ENCODE data around the gene CTIF. TPM values are rescaled to one million over a fixed set of nuclear protein-coding genes. Genes with fewer than 3 reads are reported as not detected.

CTIF gene
- polyA plus RNA-seq, 1 of the 3 experiments (the other 2 are of a cell fraction) = 47.2 TPM

GRCh38 chr18:48672671-48673340 lies 134.0 kb downstream of the CTIF start:
- no peaks in the 10 kb centered on the region for H3F3A ChIP-seq (replicated peaks; ENCODE audit: insufficient read depth)
- no peaks in the 10 kb centered on the region for H3K9me3 ChIP-seq
- POLR2A ChIA-PET = no interaction called here
- no peak for DNase-seq
- peaks cover 24 to 41% of the 10 kb centered on the region in 2 experiments for H3K36me3 ChIP-seq (replicated peaks in 1 of 2; ENCODE audit: control insufficient read depth in 1 of 2, insufficient read depth in 2 of 2, low read length in 1 of 2)
- no peak overlapping the region for H2AFZ ChIP-seq (ENCODE audit: low read depth)
- no peak overlapping the region for H3K9ac ChIP-seq
- peaks cover 26% of the 10 kb centered on the region; the same call in 1 of the 2 replicates for H3K79me2 ChIP-seq (ENCODE audit: insufficient read depth)
- no peak overlapping the region for H3K27ac ChIP-seq (ENCODE audit: low read depth in 2 of 2, low read length in 1 of 2)
- 95% methylated on average over 6 of the region's 6 CpGs for WGBS (ENCODE audit: low lambda C conversion rate)
- H3K27me3 ChIP-seq (ENCODE audit: insufficient read depth) = no peaks in the 10 kb centered on the region
- H3K4me2 ChIP-seq = no peak overlapping the region
- CTCF ChIA-PET = interaction anchor here (1.0 to 2.8 kb wide), 7 partner anchors 8 to 566 kb away, joined by 3 to 29 read pairs (median 5); no protein-coding TSS in a partner anchor
- H4K20me1 ChIP-seq (ENCODE audit: insufficient read depth) = no peaks in the 10 kb centered on the region; the same call in 1 of the 2 replicates
- H3K4me3 ChIP-seq (ENCODE audit: low read depth in 2 of 2, low read length in 1 of 2) = no peak overlapping the region
- no peaks in the 10 kb centered on the region for H3K9me2 ChIP-seq
- TF ChIP-seq CHD2 (IDR thresholded peaks at IDR 0.05; ENCODE audit: low read length, partially characterized antibody) (no peak), GATA2 (CRISPR knock-in tag; IDR thresholded peaks at IDR 0.05) (no peak), EZH2phosphoT487 (IDR thresholded peaks at IDR 0.05; ENCODE audit: borderline replicate concordance, low read depth) (no peak), NRF1 (IDR thresholded peaks at IDR 0.05; ENCODE audit: low read depth, low read length) (no peak), RFX5 (IDR thresholded peaks at IDR 0.05; ENCODE audit: low read length) (no peak), FOXJ3 (CRISPR knock-in tag; IDR thresholded peaks at IDR 0.05) (no peak), RAD21 (IDR thresholded peaks at IDR 0.05; ENCODE audit: low read length) (no peak), POLR2AphosphoS5 (IDR thresholded peaks at IDR 0.05; ENCODE audit: low read depth, low read length) (no peak), EP300 (IDR thresholded peaks at IDR 0.05; ENCODE audit: borderline replicate concordance in 1 of 2, low read depth in 1 of 2, low read length in 1 of 2) (no peak), MXI1 (IDR thresholded peaks at IDR 0.05; ENCODE audit: low read depth, low read length) (no peak), TAF1 (IDR thresholded peaks at IDR 0.05; ENCODE audit: borderline replicate concordance, low read depth, low read length) (no peak)
- TF ChIP-seq, protein P1, sequence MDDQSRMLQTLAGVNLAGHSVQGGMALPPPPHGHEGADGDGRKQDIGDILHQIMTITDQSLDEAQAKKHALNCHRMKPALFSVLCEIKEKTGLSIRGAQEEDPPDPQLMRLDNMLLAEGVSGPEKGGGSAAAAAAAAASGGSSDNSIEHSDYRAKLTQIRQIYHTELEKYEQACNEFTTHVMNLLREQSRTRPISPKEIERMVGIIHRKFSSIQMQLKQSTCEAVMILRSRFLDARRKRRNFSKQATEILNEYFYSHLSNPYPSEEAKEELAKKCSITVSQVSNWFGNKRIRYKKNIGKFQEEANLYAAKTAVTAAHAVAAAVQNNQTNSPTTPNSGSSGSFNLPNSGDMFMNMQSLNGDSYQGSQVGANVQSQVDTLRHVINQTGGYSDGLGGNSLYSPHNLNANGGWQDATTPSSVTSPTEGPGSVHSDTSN (IDR thresholded peaks at IDR 0.05) = no peak
- TF ChIP-seq, protein P2, sequence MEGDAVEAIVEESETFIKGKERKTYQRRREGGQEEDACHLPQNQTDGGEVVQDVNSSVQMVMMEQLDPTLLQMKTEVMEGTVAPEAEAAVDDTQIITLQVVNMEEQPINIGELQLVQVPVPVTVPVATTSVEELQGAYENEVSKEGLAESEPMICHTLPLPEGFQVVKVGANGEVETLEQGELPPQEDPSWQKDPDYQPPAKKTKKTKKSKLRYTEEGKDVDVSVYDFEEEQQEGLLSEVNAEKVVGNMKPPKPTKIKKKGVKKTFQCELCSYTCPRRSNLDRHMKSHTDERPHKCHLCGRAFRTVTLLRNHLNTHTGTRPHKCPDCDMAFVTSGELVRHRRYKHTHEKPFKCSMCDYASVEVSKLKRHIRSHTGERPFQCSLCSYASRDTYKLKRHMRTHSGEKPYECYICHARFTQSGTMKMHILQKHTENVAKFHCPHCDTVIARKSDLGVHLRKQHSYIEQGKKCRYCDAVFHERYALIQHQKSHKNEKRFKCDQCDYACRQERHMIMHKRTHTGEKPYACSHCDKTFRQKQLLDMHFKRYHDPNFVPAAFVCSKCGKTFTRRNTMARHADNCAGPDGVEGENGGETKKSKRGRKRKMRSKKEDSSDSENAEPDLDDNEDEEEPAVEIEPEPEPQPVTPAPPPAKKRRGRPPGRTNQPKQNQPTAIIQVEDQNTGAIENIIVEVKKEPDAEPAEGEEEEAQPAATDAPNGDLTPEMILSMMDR (IDR thresholded peaks at IDR 0.05) = no peak
- TF ChIP-seq, protein P3, sequence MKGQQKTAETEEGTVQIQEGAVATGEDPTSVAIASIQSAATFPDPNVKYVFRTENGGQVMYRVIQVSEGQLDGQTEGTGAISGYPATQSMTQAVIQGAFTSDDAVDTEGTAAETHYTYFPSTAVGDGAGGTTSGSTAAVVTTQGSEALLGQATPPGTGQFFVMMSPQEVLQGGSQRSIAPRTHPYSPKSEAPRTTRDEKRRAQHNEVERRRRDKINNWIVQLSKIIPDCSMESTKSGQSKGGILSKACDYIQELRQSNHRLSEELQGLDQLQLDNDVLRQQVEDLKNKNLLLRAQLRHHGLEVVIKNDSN (IDR thresholded peaks at IDR 0.05; ENCODE audit: borderline replicate concordance, low read depth) = no peak
- TF ChIP-seq, protein P4, sequence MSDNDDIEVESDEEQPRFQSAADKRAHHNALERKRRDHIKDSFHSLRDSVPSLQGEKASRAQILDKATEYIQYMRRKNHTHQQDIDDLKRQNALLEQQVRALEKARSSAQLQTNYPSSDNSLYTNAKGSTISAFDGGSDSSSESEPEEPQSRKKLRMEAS (IDR thresholded peaks at IDR 0.05; ENCODE audit: low read depth) = no peak
- TF ChIP-seq, protein P5, sequence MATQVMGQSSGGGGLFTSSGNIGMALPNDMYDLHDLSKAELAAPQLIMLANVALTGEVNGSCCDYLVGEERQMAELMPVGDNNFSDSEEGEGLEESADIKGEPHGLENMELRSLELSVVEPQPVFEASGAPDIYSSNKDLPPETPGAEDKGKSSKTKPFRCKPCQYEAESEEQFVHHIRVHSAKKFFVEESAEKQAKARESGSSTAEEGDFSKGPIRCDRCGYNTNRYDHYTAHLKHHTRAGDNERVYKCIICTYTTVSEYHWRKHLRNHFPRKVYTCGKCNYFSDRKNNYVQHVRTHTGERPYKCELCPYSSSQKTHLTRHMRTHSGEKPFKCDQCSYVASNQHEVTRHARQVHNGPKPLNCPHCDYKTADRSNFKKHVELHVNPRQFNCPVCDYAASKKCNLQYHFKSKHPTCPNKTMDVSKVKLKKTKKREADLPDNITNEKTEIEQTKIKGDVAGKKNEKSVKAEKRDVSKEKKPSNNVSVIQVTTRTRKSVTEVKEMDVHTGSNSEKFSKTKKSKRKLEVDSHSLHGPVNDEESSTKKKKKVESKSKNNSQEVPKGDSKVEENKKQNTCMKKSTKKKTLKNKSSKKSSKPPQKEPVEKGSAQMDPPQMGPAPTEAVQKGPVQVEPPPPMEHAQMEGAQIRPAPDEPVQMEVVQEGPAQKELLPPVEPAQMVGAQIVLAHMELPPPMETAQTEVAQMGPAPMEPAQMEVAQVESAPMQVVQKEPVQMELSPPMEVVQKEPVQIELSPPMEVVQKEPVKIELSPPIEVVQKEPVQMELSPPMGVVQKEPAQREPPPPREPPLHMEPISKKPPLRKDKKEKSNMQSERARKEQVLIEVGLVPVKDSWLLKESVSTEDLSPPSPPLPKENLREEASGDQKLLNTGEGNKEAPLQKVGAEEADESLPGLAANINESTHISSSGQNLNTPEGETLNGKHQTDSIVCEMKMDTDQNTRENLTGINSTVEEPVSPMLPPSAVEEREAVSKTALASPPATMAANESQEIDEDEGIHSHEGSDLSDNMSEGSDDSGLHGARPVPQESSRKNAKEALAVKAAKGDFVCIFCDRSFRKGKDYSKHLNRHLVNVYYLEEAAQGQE (IDR thresholded peaks at IDR 0.05; ENCODE audit: low read depth, low read length) = no peak
- H3K4me1 ChIP-seq (ENCODE audit: control insufficient read depth in 1 of 2, insufficient read depth in 2 of 2, low read depth in 1 of 2, low read length in 1 of 2) = peaks cover 7 to 18% of the 10 kb centered on the region in 2 experiments; a peak in 2 of 4 replicates

Data from SK-N-SH (cell line).